Left lung (tissue), 10 donors: Measurements from ENCODE around the gene CMTM1. TPM values are rescaled to one million over a fixed set of nuclear protein-coding genes. Genes with fewer than 3 reads are reported as not detected.

Source experiments
- ATAC-seq: fragments of 200-7000 bp; cut with Tn5 transposase; one replicate; pipeline ENCODE4 v1.9.1; 2020; ENCODE audit warnings: moderate library complexity
- DNase-seq, 4 donors: peaks; one replicate each; pipeline ENCODE4 v3.0.0-alpha.2; 2013 to 2020
- H3K27ac ChIP-seq, 2 donors: fragments of 200-600 bp; sonication (generic) in 1 of 2; one replicate each; pipeline versions ENCODE4 v1.5.0 to v1.8.0; 2020 to 2021
- H3K27me3 ChIP-seq, 2 donors: fragments of 200-600 bp; sonication (generic) in 1 of 2; one replicate each; pipeline versions ENCODE4 v1.5.0 to v1.8.0; 2020 to 2021
- H3K36me3 ChIP-seq, 2 donors: fragments of 200-600 bp; sonication (generic) in 1 of 2; one replicate each; pipeline versions ENCODE4 v1.5.0 to v1.8.0; 2020 to 2021
- H3K4me1 ChIP-seq, 2 donors: fragments of 200-600 bp; one replicate each; pipeline ENCODE4 v1.8.0; 2021
- H3K4me3 ChIP-seq, 2 donors: fragments of 200-600 bp; sonication (generic) in 1 of 2; one replicate each; pipeline versions ENCODE4 v1.5.0 to v1.8.0; 2020 to 2021; ENCODE audit warnings: mild to moderate bottlenecking in 1 of 2
- H3K9me3 ChIP-seq, 2 donors: fragments of 200-600 bp; sonication (generic) in 1 of 2; one replicate each; pipeline versions ENCODE4 v1.5.0 to v1.8.0; 2020 to 2021
- CTCF ChIP-seq, 2 donors: fragments of 200-600 bp; sonication (generic) in 1 of 2; IDR thresholded peaks; one replicate each; pipeline versions ENCODE4 v1.5.0 to v1.8.0; 2021; ENCODE audit warnings: antibody characterized with exemption in 2 of 2
- intact Hi-C, 2 donors: fragments of 100-400 bp; cut with DNase I; formaldehyde crosslinking; loops; one replicate each; pipeline versions ENCODE4 v1.11.2 to v1.14.2; 2022
- polyA plus RNA-seq, 6 donors: library from polyadenylated mRNA; unstranded; fragments of 120-200 nt; gene quantifications; one replicate each; pipeline ENCODE4 v1.2.1, GENCODE V29; 2013; ENCODE audit not compliant: insufficient read length in 6 of 6
- total RNA-seq, 2 donors: library from RNA; stranded (reverse); fragmentation: NEBNext Ultra II Directional; extraction: Animal tissue kit (Norgen Biotek cat#: 25700); gene quantifications; one replicate each; pipeline ENCODE4 v1.2.1, GENCODE V29; 2021
- donor health status: DM: no; HTN: yes; CAD: no.
- donor health status: DM: no; HTN: no; CAD: no.

The CMTM1 gene
- total and polyA plus RNA-seq, 8 donors: 5.7 to 10.1 (median 9.5) TPM

GRCh38 chr16:66581246-66581952 is 15.2 kb downstream of the CMTM1 start:
- intact Hi-C loops: no loop called here
- Histone ChIP-seq H3K36me3 (no peaks in the 10 kb centered on the region), H3K27ac (no peak overlapping the region), H3K4me3 (no peak overlapping the region), H3K9me3 (no peaks in the 10 kb centered on the region), H3K4me1 (peaks cover 5 to 30% of the 10 kb centered on the region in 2 donors), H3K27me3 (peaks cover 18 to 28% of the 10 kb centered on the region in 2 donors)
- TF ChIP-seq CTCF (IDR thresholded peaks at IDR 0.05): no peak
- no peak for DNase-seq
- ATAC-seq: no peak

- peak in 1 of 4 donors; percentile 46 for DNase-seq
- ATAC-seq: peak; percentile 41
- Histone ChIP-seq H3K4me3 (no peak overlapping the region), H3K27me3 (no peaks in the 10 kb centered on the region), H3K4me1 (peaks cover 0 to 47% of the 10 kb centered on the region in 2 donors), H3K9me3 (no peaks in the 10 kb centered on the region), H3K36me3 (no peaks in the 10 kb centered on the region), H3K27ac (peak overlapping the region in 1 of 2 donors; percentile 70)
- intact Hi-C loops: no loop called here
- TF ChIP-seq CTCF (IDR thresholded peaks at IDR 0.05): no peak
Observed at GRCh38 chr16:66585481-66586239, 19.4 kb downstream of the CMTM1 start.

- Histone ChIP-seq H3K4me3 (peak overlapping the region in 1 of 2 donors; percentile 12), H3K27me3 (no peaks in the 10 kb centered on the region), H3K27ac (peak overlapping the region in 1 of 2 donors; percentile 70), H3K4me1 (peaks cover 0 to 47% of the 10 kb centered on the region in 2 donors), H3K36me3 (no peaks in the 10 kb centered on the region), H3K9me3 (no peaks in the 10 kb centered on the region)
- ATAC-seq: no peak
- intact Hi-C loops: no loop called here
- no peak for DNase-seq
- TF ChIP-seq CTCF (IDR thresholded peaks at IDR 0.05): no peak
Observed at GRCh38 chr16:66587881-66588600, 21.8 kb downstream of the CMTM1 start.

GRCh38 chr16:66588981-66589713 is 22.9 kb downstream of the CMTM1 start:
- DNase-seq (peak in 2 of 4 donors; percentile 70 to 84), ATAC-seq (peak; percentile 91)
- Histone ChIP-seq H3K9me3 (no peaks in the 10 kb centered on the region), H3K27ac (no peak overlapping the region), H3K36me3 (no peaks in the 10 kb centered on the region), H3K4me1 (peaks cover 0 to 47% of the 10 kb centered on the region in 2 donors), H3K27me3 (no peaks in the 10 kb centered on the region), H3K4me3 (no peak overlapping the region)
- intact Hi-C loops: no loop called here
- peak; percentile 32 to 46 for TF ChIP-seq CTCF (IDR thresholded peaks at IDR 0.05)
